Skeletal muscle satellite cell (primary cell): ENCODE results near the gene TANGO2.

ENCODE experiments used
- H3K27me3 ChIP-seq: 2 replicates; pipeline ENCODE4 v1.7.0; 2013; ENCODE audit warnings: low read length; ENCODE audit not compliant: control insufficient read depth, insufficient read depth
- H3K36me3 ChIP-seq: 2 replicates; pipeline ENCODE4 v1.7.0; 2013; ENCODE audit warnings: mild to moderate bottlenecking, control low read depth, low read length; ENCODE audit not compliant: insufficient read depth
- H3K4me1 ChIP-seq: 2 replicates; pipeline ENCODE4 v1.7.0; 2013; ENCODE audit warnings: low read length; ENCODE audit not compliant: control insufficient read depth, insufficient read depth
- H3K4me2 ChIP-seq: 2 replicates; pipeline ENCODE4 v1.7.0; 2013; ENCODE audit warnings: mild to moderate bottlenecking, low read length
- H3K4me3 ChIP-seq: 2 replicates; pipeline ENCODE4 v1.7.0; 2013; ENCODE audit warnings: low read length
- H3K9ac ChIP-seq: 2 replicates; pipeline ENCODE4 v1.7.0; 2013; ENCODE audit warnings: mild to moderate bottlenecking, low read depth, low read length, moderate library complexity
- H3K9me3 ChIP-seq: replicated peaks from 2 replicates; pipeline ENCODE4 v1.7.0; 2013; ENCODE audit warnings: mild to moderate bottlenecking, control low read depth, low read length

TANGO2 gene

GRCh38 chr22:20091690-20092476 is 71.0 kb downstream of the TANGO2 start:
- Histone ChIP-seq H3K9ac (no peak overlapping the region), H3K36me3 (peaks cover 96% of the 10 kb centered on the region)

GRCh38 chr22:20092477-20092854 is 71.6 kb downstream of the TANGO2 start:
- H3K27me3 ChIP-seq: no peaks in the 10 kb centered on the region
- peaks cover 96% of the 10 kb centered on the region for H3K36me3 ChIP-seq
- H3K4me1 ChIP-seq: peaks cover 7% of the 10 kb centered on the region
- no peak overlapping the region for H3K4me3 ChIP-seq
- no peaks in the 10 kb centered on the region for H3K9me3 ChIP-seq
- no peak overlapping the region for H3K9ac ChIP-seq
- H3K4me2 ChIP-seq: no peak overlapping the region

More at GRCh38 chr22:20091690-20092476, 71.0 kb downstream of the TANGO2 start:
- no peak overlapping the region for H3K4me3 ChIP-seq
- peaks cover 7% of the 10 kb centered on the region for H3K4me1 ChIP-seq
- no peaks in the 10 kb centered on the region for H3K27me3 ChIP-seq
- H3K9me3 ChIP-seq: no peaks in the 10 kb centered on the region
- no peak overlapping the region for H3K4me2 ChIP-seq

GRCh38 chr22:20093418-20094196 is 72.7 kb downstream of the TANGO2 start:
- H3K4me2 ChIP-seq: no peak overlapping the region
- H3K4me1 ChIP-seq: peaks cover 7% of the 10 kb centered on the region
- peaks cover 92% of the 10 kb centered on the region for H3K36me3 ChIP-seq
- H3K9ac ChIP-seq: no peak overlapping the region
- H3K4me3 ChIP-seq: no peak overlapping the region
- no peaks in the 10 kb centered on the region for H3K9me3 ChIP-seq
- H3K27me3 ChIP-seq: no peaks in the 10 kb centered on the region

GRCh38 chr22:20094197-20094807 is 73.4 kb downstream of the TANGO2 start:
- Histone ChIP-seq H3K27me3 (no peaks in the 10 kb centered on the region), H3K9me3 (no peaks in the 10 kb centered on the region), H3K4me2 (no peak overlapping the region), H3K9ac (no peak overlapping the region), H3K36me3 (peaks cover 91% of the 10 kb centered on the region), H3K4me3 (no peak overlapping the region), H3K4me1 (peaks cover 7% of the 10 kb centered on the region)

- H3K4me2 ChIP-seq: no peak overlapping the region
- H3K27me3 ChIP-seq: no peaks in the 10 kb centered on the region
- H3K9ac ChIP-seq: no peak overlapping the region
- peaks cover 88% of the 10 kb centered on the region for H3K36me3 ChIP-seq
- H3K4me3 ChIP-seq: no peak overlapping the region
- H3K9me3 ChIP-seq: no peaks in the 10 kb centered on the region
- no peaks in the 10 kb centered on the region for H3K4me1 ChIP-seq
Observed at GRCh38 chr22:20095521-20095920, 74.6 kb downstream of the TANGO2 start.

- H3K9me3 ChIP-seq: no peaks in the 10 kb centered on the region
Observed at GRCh38 chr22:20096574-20097420, 75.9 kb downstream of the TANGO2 start.

GRCh38 chr22:20099099-20099711 is 78.3 kb downstream of the TANGO2 start:
- peaks cover 67% of the 10 kb centered on the region for H3K36me3 ChIP-seq
- no peaks in the 10 kb centered on the region for H3K9me3 ChIP-seq
- no peaks in the 10 kb centered on the region for H3K27me3 ChIP-seq
- H3K4me1 ChIP-seq: no peaks in the 10 kb centered on the region
- no peak overlapping the region for H3K4me2 ChIP-seq
- H3K9ac ChIP-seq: no peak overlapping the region
- H3K4me3 ChIP-seq: no peak overlapping the region

More at GRCh38 chr22:20096574-20097420, 75.9 kb downstream of the TANGO2 start:
- Histone ChIP-seq H3K4me3 (no peak overlapping the region), H3K27me3 (no peaks in the 10 kb centered on the region), H3K36me3 (peaks cover 81% of the 10 kb centered on the region), H3K4me1 (no peaks in the 10 kb centered on the region), H3K4me2 (no peak overlapping the region), H3K9ac (no peak overlapping the region)

GRCh38 chr22:20101638-20102037 is 80.7 kb downstream of the TANGO2 start:
- H3K9ac ChIP-seq: no peak overlapping the region
- no peaks in the 10 kb centered on the region for H3K4me1 ChIP-seq
- no peaks in the 10 kb centered on the region for H3K9me3 ChIP-seq
- no peak overlapping the region for H3K4me3 ChIP-seq
- peaks cover 65% of the 10 kb centered on the region for H3K36me3 ChIP-seq
- no peaks in the 10 kb centered on the region for H3K27me3 ChIP-seq
- H3K4me2 ChIP-seq: no peak overlapping the region

GRCh38 chr22:20102203-20102780 is 81.4 kb downstream of the TANGO2 start:
- H3K36me3 ChIP-seq: peaks cover 65% of the 10 kb centered on the region
- no peaks in the 10 kb centered on the region for H3K4me1 ChIP-seq
- no peak overlapping the region for H3K4me3 ChIP-seq

GRCh38 chr22:20105456-20106204 is 84.7 kb downstream of the TANGO2 start:
- H3K27me3 ChIP-seq: no peaks in the 10 kb centered on the region
- peaks cover 72% of the 10 kb centered on the region for H3K36me3 ChIP-seq
- H3K9me3 ChIP-seq: no peaks in the 10 kb centered on the region
- no peak overlapping the region for H3K4me3 ChIP-seq
- H3K9ac ChIP-seq: no peak overlapping the region
- H3K4me1 ChIP-seq: no peaks in the 10 kb centered on the region
- H3K4me2 ChIP-seq: no peak overlapping the region

More at GRCh38 chr22:20102203-20102780, 81.4 kb downstream of the TANGO2 start:
- Histone ChIP-seq H3K9ac (no peak overlapping the region), H3K9me3 (no peaks in the 10 kb centered on the region), H3K4me2 (no peak overlapping the region), H3K27me3 (no peaks in the 10 kb centered on the region)
